SHP77 (cell line): ENCODE results near the gene IGSF10.
"Not testable (repeated sequence)": the region's sequence is repeated elsewhere in the genome, so short reads cannot be mapped to it uniquely, and the experiment has no call there.

Experiments
- DNase-seq, 2 experiments: peaks; one replicate each; lab custom pipeline; 2025; lab: John Stamatoyannopoulos, UW

The IGSF10 gene, protein sequence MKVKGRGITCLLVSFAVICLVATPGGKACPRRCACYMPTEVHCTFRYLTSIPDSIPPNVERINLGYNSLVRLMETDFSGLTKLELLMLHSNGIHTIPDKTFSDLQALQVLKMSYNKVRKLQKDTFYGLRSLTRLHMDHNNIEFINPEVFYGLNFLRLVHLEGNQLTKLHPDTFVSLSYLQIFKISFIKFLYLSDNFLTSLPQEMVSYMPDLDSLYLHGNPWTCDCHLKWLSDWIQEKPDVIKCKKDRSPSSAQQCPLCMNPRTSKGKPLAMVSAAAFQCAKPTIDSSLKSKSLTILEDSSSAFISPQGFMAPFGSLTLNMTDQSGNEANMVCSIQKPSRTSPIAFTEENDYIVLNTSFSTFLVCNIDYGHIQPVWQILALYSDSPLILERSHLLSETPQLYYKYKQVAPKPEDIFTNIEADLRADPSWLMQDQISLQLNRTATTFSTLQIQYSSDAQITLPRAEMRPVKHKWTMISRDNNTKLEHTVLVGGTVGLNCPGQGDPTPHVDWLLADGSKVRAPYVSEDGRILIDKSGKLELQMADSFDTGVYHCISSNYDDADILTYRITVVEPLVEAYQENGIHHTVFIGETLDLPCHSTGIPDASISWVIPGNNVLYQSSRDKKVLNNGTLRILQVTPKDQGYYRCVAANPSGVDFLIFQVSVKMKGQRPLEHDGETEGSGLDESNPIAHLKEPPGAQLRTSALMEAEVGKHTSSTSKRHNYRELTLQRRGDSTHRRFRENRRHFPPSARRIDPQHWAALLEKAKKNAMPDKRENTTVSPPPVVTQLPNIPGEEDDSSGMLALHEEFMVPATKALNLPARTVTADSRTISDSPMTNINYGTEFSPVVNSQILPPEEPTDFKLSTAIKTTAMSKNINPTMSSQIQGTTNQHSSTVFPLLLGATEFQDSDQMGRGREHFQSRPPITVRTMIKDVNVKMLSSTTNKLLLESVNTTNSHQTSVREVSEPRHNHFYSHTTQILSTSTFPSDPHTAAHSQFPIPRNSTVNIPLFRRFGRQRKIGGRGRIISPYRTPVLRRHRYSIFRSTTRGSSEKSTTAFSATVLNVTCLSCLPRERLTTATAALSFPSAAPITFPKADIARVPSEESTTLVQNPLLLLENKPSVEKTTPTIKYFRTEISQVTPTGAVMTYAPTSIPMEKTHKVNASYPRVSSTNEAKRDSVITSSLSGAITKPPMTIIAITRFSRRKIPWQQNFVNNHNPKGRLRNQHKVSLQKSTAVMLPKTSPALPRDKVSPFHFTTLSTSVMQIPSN (N-terminal part only)

DNA sequence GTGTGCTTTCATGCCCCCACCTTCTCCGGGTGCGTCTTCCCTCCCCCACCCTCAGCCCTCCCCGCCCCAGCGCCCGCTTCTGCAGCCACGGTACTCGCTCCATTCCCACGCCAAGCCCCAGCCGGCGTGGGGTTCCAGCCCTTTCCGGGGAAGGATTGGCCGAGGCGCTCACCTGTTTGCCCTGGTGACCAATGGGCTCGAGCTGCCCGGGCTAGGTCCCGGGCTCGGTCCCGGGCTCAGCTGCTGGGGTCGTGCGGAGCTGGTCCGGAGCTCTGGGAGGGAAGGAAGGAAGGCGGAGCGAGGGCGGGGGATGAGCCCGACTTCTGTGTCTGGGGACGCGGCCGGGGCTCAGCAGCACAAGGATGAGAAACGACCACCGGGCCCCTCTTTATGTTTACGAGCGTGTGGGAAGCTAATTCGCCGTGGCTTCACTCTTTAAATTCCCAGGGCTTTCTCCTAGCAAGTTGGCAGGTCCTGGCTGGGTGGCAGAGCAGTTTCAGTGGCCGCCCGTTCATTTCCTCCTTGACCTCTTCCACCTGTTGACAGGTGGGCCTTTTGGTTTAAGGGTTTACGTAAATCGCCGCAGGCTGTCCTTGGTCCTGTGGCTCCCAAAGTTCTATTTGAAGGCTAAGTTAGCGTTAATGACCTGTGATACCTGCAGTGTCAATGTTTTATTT lies at the start of gene IGSF10:
IGSF10 (minus strand) TSS at position 288 of the 677 bp plus-strand sequence. CDS start 2,352 bp downstream, outside the sequence.
- DNase-seq = no peak

DNA sequence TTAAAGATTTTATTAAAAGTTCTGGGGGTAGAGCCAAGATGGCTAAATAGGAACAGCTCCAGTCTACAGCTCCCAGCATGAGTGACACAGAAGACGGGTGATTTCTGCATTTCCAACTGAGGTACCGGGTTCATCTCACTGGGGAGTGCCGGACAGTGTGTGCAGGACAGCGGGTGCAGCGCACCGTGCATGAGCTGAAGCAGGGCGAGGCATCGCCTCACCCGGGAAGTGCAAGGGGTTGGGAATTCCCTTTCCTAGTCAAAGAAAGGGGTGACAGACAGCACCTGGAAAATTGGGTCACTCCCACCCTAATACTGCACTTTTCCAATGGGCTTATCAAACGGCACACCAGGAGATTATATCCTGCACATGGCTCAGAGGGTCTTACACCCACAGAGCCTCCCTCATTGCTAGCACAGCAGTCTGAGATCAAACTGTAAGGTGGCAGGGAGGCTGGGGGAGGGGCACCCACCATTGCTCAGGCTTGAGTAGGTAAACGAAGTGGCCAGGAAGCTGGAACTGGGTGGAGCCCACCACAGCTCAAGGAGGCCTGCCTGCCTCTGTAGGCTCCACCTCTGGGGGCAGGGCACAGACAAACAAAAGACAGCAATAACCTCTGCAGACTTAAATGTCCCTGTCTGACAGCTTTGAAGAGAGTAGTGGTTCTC lies 48.7 kb upstream of the IGSF10 start:
- DNase-seq = not testable (repeated sequence)

DNA sequence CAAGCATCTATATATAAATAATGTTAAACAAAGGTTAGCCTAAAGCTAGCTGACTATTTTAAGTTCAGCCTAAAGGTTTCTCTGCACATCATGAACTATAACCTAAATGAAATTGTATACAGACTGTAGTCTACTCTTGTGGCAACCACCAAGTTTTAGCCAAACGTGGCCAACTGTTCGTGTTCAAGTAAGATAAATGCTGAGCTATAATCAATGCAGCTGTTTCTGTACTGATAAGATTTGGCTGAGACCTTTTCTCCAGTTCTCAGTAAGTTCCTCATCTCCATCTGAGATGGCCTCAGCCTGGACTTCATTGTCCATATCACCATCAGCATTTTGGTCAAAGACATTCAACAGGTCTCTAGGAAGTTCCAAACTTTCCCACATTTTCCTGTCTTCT lies 43.7 kb upstream of the IGSF10 start:
- no peak for DNase-seq

DNA sequence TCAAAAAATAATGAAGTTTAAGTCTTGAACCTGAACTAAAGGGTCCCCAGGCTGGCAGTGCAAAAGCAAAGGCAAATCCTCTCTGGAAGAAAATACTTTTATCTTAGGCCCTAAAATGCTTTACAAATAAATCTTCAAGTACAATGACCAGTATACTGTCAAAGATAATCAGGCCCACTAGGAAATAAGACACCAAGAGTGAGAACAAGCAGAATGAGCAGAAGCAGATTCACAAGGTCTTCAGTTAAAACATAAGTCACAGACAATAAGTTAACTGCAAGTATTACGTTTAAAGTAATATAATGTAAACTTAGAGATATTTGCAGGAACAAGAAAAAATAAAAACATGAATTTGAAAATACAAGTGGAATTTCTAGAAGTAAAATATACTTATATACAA lies 42.2 kb upstream of the IGSF10 start:
- DNase-seq = no peak

DNA sequence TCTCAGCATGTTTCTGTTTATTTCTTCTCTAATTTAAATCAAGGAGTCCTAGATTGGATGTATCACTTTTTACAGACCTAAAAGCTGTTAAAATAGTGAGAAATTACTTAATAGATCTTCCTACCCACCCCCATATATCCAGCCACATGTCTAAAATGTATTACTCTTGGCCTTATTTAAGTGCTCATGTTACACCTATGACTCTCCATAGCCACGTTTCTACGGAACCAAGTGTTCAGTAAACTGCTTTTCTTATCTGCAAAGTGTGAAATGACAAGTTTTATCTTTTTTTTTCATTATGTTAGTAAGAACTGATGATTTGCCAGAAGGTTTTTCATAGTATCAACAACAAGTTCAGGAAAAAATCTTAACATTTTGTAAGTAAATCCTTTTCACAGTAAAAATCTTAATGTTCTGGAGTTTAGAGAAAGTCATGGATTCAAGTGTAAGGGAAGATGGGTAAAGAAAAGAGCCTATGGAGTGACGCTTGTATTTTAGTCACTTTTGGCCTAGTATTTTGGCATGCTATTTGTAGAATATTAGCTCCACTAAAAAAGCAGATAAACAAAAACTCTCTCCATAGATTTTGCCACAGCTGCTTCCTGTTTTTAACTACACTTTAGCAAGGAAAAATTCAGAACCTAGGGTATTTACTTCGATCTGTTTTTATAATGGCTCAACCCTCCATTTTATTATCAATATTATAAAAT lies 41.2 kb upstream of the IGSF10 start:
- no peak for DNase-seq

DNA sequence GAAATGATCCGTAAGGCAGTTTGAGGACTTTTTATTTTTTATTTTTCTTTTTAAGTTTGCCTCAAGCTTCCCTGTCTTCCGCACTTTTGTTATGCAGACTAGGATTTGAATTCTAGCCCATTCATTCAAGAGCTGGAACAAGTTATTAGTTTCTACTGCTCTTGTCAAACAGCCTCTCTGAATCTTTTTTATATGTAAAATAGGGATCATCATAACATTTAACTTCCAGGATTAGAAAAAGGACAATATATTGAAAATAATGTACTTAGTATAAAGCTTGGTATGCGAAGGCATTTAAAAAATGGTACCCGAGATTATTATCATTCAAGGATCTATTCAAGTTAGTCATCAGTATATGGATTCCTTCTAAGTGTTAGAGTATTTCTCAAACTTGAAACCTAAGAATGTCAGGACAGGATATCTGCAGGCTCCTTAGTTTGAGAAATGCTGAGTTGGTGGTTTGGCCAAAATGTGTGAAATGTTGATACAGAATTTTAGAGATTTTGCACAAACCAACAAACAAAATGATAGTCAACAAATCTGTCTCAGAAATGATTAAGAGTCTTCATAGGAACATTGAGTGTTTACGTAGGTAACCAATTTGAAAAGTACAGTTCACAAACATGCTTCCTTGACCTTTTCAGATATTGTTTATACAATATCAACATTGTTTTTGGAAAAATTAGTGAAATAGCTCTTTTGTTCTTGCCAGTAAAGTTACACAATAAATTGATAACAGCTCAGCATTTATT lies 40.5 kb upstream of the IGSF10 start:
- no peak for DNase-seq

DNA sequence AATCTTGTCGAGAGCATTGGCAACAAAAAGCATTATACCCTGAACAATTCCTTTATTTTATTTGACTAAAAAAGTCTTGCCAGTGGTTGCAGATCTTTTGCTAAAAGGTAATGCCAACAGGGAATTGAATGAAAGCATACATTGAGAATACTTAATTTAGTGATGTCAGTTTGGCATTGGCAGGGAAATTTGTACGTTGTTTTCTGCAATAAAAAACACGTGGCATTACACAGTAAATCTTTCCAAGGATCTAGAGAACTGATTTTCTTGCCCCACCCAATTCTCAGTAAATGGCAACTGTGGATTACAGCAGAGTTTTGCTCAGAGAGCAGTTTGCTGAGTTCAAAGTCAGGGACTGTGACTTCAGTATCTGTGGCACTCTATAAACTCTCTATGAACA lies 38.3 kb upstream of the IGSF10 start:
- no peak for DNase-seq

DNA sequence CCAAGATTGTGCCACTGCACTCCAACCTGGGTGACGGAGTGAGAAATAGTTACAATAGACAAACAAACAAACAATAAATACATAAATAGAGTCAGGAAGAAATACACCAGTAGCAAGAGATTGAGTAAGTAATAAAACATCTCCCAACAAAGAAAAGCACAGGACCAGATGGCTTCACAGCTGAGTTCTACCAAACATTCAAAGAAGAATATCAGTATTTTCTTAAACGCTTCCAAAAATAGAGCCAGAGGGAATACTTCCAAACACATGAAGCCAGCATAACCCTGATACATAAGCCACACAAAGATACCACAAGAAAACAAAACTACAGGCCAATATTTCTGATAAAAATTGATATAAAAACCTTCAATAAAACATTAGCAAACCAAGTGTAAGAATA lies 30.7 kb upstream of the IGSF10 start:
- DNase-seq = no peak

DNA sequence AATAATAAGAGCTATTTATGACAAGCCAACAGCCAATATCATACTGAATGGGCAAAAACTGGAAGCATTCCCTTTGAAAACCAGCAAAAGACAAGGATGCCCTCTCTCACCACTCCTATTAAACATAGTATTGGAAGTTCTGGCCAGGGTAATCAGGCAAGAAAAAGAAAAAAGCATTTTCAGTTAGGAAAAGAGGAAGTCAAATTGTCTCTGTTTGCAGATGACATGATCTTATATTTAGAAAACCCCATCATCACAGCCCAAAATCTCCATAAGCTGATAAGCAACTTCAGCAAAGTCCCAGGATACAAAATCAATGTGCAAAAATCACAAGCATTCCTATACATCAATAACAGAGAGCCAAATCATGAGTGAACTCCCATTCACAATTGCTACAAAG lies 27.0 kb upstream of the IGSF10 start:
- not testable (repeated sequence) for DNase-seq

DNA sequence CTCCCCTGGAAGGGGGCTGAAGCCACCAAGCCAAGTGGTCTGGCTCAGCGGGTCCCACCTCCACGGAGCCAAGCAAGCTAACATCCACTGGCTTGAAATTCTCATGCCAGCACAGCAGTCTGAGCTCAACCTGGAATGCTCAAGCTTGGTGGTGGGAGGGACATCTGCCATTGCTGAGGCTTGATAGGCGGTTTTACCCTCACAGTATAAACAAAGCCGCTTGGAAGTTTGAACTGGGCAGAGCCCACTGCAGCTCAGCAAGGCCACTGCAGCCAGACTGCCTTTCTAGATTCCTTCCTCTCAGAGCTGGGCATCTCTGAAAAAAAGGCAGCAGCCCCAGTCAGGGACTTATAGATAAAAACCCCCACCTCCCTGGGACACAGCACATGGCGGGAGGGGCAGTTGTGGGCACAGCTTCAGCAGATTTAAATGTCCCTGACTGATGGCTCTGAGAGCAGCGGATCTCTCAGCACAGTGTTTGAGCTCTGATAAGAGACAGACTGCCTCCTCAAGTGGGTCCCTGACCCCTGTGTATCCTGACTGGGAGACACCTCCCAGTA lies 23.2 kb upstream of the IGSF10 start:
- no peak for DNase-seq

DNA sequence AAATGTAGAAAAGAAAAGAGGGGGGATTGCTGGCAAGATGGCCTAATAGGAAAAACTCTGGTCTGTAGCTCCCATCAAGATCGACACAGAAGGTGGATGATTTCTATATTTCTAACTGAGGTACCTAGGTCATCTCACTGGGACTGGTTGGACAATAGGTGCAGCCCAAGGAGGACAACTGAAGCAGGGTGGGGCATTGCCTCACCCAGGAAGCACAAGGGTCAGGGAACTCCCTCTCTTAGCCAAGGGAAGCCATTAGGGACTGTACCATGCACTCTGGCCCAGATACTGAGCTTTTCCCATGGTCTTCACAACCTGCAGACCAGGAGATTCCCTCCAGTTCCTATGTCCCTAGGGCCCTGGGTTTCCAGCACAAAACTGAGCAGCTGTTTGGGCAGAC lies 22.6 kb upstream of the IGSF10 start:
- no peak for DNase-seq

DNA sequence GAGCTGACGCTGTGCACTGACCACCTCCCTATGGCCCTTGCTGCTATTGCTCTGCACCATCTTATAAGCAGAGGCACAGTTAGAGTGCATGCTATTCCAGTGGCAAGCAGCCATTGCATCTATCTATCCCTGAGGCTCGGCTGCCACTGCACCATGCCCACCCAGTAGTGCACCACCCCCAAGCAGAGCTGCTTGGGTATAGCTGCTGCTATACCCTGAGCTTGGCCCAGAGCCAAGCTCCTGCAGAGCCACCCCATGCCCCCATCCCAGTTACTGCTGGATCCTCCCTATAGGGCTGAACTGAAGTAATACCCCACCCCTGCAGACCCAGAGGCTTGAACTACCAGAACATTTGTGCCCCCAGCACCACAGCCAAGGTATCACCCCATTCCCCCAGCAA lies 19.6 kb upstream of the IGSF10 start:
- DNase-seq = no peak

DNA sequence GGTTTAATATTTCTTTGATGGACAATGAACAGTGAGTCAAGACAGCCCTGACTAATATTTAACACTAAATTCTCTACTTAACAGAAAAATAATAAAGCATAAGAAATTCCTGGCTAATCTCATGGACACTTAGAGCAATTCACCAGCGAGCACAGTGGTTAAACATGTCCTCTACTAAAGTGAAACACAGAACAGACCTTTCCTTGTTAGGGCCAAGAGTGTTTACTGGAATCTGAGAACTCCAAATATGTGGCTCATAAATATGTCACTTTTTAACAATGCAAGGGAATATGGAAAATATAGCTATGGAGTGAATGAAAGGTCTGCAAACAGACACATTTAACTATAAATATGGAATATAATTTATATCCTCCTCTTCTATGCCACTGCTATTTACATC lies 18.6 kb upstream of the IGSF10 start:
- no peak for DNase-seq

DNA sequence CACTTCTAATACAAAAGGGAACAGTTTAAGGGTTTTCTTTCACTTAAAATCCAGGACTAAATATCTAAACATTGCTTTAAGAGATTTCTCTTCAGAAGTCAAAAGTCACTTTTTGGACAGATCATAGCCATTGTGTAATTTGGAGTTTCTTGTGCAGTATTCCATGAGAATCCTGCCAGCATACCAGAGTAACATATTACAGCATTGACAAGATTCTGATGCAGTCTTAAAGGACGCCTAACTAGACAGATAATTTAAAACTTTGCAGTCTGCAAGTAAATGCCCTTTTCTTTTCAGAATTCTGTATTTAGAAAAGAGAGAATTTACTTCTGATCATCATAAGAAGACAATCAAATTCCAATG lies 17.5 kb upstream of the IGSF10 start:
- DNase-seq = no peak

DNA sequence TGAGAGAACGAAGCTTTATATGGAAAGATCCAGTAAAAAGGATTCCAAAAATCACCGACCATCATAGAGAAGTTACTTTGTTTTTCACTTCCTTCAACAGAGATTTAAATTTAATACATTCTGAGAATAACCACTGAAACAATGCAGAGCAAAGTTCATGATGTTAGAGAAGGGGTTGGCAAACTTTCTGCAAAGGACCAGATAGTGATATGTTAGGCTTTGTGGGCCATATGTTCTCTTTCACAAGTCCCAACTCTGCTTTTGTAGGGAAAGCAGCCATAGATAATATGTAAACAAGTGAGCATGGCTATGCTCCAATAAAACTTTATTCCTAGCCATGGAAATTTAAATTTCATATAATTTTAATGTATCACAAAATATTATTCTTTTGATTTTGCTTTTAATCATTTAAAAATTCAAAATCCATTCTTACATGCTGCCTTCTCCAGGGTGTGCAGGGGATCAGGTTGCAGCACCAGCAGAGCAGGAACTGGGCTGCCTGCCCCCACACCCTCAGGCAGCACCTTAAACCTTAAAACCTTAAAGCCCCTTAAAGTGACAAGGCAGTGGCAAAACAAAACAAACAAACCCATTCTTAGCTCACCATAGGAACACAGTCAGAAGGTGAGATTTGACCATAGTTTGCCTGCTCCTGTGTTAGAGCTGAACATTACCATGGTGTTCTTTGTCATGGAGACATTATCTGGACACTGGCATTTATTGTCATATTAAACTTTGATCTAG lies 16.9 kb upstream of the IGSF10 start:
- DNase-seq = no peak

DNA sequence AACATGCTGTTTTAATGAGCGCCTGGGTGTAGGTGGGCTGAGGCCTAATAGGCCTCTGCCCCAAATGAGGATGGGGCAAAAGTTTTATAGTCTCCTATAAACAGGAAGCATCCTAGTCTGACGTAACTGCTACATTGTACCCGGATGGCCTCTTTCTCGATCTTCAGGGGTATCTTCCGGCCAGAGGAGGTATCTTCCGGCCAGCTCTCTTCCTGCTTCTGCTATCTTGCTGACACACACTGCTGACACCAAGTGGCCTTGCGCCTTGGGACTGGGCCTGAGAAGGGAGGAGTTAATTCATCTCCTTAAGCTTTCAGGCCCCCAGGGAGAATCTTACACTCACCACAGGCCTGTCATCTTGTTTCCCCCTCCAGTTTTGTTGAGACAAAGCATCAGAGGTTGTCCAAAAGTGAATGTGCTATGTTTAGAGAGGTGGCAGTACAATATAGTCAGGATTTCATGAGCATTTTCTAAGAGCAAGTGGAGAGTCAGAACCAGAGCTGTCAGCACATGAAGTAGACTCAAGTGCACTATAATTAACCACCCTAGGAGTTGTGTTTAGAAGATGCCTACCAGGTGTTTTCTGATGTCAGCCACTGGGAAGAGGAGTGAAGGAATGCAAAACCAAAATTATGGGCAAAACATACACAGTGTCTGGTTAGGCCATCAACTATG lies 15.6 kb upstream of the IGSF10 start:
- DNase-seq = no peak

DNA sequence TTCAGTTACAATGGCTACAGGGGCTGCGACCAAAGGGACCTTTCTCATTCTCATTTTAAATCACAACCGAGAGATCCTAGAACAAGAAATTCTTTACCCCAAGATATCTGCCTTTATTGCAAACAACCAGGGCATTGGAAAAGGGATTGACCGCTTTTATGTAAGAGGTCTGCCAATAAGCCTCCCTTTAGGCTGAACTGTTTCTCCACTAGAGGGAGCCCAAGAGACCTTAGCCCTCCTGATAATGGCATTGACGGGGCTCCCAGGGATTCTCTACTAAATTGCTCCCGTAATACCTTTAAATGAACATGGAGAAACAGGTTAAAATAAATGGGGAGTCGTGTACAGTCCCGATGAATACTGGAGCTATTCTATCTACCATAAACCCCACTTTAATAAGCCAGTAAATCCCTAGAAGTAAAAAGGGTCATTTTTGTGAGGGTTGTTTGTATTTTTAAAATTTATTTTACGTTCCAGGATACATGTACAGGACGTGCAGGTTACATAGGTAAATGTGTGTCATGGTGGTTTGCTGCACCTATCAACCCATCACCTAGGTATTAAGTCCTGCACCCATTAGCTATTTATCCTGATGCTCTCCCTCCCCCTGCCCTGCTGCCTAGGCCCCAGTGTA lies 7.5 kb upstream of the IGSF10 start:
- peak; percentile 55 to 61 for DNase-seq

DNA sequence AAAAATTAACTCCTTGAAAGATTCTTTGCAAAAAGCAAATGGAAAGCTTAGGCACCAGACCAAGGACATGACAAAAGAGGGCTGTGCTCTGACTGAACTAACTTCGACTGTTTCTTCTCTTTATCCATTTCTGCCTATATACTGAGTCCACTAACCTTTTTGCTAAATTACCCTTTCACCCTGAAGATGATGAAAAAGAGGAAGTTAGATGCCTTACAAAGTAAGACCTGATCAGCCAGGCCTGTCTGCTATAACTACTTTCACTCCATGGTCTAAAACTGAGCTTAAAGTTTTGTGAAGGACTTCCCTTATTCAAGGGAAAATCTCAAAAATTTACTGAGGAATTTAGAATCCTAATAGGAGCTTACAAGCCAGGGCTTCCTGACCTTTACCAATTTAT lies 6.2 kb upstream of the IGSF10 start:
- no peak for DNase-seq
